GM18858 (cell line): ENCODE results near the gene PEX3.
"Not testable (repeated sequence)": the region's sequence is repeated elsewhere in the genome, so short reads cannot be mapped to it uniquely, and the experiment has no call there.

Source experiments
- ATAC-seq: cut with Tn5 transposase; IDR thresholded peaks from one replicate; pipeline ENCODE4 v1.9.1; 2021; ENCODE audit not compliant: unreplicated experiment

The PEX3 gene

GRCh38 chr6:143506199-143506598, 55.6 kb downstream of the PEX3 start:
- ATAC-seq, result no peak

DNA sequence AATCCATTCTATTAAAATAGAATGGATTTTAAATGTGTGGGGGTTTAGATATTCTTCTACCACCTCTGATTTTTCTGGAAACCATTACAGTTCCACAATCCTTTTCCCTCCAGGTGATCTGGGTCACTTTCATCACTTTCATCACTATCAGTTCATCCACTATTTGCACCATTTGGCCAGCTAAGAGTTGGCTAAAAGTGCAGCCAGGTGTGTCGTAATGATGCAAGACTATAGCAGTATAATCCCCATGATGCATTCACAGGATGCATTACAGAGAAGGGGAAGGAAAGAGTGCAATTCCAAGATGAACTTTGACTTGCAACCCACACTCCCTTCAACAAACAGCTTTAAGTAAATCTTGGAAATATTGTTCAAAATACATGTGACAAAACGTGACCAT, 56.0 kb downstream of the PEX3 start:
- ATAC-seq, result no peak

DNA sequence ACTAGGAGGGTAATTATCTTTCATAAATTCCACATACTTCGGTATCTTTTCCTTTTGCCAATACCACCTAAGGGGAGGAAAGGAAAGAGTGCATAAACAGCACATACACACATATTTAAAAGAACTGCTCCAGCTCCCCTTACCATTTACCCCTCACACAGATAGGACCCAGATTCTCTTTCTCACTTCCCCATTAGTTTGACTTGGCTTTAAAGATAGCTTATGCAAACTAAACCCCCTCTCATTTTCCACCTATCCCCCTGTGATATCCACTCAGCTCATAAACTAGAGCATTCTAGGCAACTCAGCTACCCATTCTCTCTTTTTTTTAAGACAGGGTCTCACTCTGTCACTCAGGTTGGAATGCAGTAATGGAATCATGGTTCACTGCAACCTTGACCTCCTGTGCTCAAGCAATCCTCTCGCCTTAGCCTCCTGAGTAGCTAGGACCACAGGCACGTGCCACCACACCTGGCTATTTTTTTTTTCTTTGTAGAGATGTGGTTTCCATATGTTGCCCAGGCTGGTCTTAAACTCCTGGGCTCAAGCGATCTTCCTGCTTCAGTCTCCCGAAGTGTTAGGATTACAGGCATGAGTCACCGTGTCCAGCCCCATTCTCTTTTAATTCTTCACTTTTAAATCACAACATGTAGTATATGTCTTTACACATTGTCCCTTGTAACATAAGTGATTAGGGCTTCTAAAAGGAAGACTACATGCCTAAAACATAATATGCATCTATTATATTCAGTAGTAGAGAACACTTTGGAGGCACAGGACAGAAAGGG, 56.9 kb downstream of the PEX3 start:
- peak; percentile 43 for ATAC-seq

DNA sequence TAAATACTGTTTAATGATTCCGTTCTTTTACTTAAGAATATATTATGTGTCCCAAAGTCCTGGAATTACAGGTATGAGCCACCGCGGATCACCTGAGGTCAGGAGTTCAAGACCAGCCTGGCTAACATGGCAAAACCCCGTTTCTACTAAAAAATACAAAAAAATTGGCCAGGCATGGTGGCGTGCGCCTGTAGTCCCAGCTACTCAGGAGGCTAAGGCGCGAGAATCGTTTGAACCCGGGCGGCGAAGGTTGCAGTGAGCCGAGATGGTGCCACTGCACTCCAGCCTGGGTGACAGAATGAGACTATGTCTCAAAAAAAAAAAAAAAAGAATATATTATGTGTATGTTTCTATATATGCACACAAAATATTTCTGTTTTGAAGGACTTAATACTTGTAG, 59.7 kb downstream of the PEX3 start:
- ATAC-seq, result not testable (repeated sequence)

GRCh38 chr6:143510991-143511891, 60.6 kb downstream of the PEX3 start, which contains the start of gene FUCA2:
TSS of gene FUCA2 (minus strand) at chr6:143511720. CDS start at chr6:143511634, 86 bp downstream.
- peak; percentile 44 for ATAC-seq

DNA sequence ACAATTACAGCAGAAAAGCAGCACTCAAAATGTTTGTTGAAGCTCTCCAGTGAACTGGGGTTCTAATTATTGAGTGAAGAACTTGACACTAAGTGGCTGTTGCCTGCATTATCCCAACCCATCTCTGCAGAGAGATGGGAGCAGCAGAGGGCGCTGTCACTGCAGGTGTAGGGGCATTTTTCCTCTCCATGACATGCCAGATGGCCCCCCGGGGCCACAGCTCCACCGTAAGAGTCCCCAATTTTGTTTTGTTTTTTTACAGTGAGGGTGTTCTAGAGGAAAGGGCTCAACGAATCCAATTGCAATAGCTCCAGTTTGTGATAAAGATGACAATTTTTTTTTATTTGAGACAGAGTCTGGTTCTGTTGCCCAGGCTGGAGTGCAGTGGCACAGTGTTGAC, 62.8 kb downstream of the PEX3 start:
- no peak for ATAC-seq

DNA sequence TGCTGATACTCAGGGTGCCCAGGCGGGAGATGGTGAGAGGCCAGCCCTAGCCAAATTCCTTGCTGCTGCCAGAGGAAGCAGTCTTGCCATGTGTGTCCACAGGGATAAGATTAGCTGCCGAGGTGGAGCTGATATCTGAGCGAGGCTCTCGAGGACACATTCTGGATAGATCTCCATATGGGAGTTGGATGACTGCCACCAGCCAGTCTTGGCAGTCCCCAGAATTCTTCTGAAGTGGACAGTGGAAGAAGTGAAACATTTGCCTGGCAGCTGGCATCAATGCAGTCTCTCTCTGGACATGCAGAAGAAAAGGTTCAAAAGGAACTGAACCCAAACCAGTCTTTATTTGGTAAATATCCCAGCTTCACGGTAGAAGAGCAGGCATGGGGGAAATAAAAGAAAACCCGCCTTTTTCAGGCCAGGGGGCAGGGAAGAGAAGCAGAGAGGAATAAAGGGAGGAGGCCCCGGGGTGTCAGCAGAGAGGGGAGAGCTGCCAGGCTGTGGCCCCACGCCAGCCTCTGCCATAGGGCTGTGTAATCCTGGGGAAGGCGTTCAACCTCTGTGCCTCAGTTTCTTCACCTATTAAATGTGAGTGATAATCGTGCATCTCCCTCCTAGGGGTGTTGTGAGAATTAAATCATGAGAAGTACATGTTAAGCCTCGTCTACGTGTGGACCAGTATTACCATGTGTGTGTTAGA, 64.6 kb downstream of the PEX3 start:
- no peak for ATAC-seq

GRCh38 chr6:143515766-143516355, 65.3 kb downstream of the PEX3 start:
- no peak for ATAC-seq

GRCh38 chr6:143516690-143517446, 66.3 kb downstream of the PEX3 start:
- ATAC-seq, result no peak

GRCh38 chr6:143517447-143517773, 66.8 kb downstream of the PEX3 start:
- ATAC-seq, result no peak

DNA sequence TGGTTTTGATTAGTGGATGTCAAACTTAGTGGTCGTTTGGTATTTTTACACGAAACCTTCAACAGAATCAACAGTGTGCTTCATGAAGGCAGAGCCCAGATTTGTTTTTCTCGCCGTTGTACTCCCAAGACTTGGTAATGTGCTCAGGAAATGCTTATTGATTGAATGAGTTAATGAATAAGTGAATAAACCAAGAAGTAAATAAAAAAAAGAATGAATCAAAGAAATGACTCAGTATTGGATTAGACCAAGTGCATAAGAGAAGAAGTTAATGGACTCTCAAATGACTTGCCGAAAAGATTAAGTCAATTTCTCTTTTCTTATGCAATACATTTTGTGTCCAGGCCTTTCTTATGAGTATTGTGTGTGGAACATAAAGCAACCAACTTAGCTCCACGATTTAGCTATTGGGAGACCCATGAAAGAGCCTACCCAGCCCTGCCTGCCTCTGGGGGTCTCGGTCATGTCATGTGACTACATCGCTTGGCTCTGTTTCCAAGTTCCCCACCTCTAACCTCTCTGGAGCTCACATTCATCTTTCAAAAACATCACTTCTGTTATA, 71.5 kb downstream of the PEX3 start:
- ATAC-seq, result no peak

DNA sequence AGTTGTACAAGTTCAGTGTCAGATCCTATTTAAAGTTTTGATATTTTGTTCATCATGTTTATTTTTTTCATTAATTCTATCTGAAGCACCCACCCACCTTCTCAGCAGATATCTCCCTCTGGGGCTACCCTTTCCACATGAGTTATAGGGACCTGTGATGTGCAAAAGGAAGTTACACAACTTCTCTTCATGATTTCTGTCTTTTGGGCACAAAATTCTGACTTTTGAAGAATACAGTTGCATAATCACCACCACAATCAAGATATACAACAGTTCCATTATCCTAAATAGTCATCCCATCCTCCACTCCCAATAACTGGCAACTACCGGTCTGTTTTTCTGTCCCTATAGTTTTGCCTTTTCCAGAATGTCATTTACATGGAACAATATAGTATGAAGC, 74.8 kb downstream of the PEX3 start:
- no peak for ATAC-seq

- no peak for ATAC-seq
These were observed 77.1 kb downstream of the PEX3 start for GRCh38 chr6:143527677-143528076.

DNA sequence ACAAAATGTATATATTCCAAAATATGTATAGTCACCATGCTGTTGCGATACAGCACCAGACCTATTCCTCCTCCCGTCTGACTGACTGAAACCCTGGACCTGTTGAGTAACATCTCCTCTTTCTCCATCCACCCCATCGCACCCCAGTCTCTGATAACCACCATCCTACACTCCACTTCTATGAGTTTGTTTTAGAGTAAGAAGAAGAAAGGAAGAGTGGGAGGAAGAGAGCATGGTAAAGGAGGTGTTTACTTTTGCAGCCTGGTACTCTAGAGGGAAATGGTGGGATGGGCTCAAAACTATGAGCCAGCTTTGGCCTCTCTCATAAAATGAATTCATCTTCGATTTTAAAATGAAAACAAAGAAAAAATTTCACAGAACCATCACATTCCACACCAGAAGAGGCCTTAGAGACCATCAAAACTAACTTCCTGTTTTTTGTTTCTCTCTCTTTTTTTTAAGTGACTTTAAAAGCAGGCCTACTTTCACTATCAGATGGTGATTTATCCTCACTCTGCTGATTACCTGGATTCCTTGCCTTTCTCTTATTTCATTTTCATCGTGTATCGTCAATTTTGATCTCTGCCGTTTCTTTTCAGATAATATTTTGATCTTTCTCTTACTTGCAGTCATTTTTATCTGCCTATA, 77.7 kb downstream of the PEX3 start:
- peak; percentile 80 for ATAC-seq

DNA sequence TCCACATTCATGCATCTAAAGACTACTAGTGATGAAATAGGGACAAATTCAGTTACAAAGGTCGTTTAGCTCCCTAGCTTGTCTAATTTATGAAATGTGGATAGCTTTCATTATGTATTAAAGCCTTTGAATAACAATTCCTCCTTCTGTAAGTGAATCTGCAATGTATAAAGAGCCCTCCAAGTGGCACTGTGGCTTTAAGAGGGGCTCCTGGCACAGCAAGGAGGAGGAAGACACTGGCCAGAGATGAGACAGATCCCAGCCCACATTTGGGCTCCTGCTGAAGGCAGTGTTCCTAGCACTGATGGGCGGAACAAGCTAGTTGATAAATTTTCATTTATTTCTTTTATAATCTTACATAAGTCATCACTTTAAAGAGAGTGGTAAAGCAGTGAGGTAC, 78.5 kb downstream of the PEX3 start:
- no peak for ATAC-seq

GRCh38 chr6:143531720-143532499, 81.3 kb downstream of the PEX3 start:
- no peak for ATAC-seq

DNA sequence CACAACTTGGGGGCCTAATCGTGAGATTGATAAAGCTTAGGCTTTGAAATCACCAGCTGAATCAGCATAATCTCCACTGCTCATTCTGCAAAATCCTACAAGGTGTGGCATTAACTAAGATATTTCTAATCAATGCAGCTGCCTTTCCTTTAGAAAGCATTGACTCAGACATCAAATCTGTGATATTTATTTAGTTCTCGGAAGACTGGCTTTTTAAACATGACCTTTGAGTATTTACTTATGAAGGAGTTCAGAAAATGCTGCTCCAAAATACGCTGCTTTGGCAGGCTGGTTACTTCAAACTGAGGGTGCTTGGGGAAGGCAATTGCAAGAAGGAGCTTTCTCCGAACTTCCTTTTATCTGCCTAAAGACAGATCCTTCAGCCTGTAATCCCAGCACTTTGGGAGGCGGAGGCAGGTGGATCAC, 84.6 kb downstream of the PEX3 start:
- no peak for ATAC-seq

GRCh38 chr6:143536461-143536865, 85.9 kb downstream of the PEX3 start:
- ATAC-seq, result peak; percentile 52
